ENCODE measurements around the gene TTLL10. TPM values are rescaled to one million over a fixed set of nuclear protein-coding genes. Genes with fewer than 3 reads are reported as not detected.

Gene TTLL10
- total and polyA plus RNA-seq, 2 experiments from 2014 or later, result 0.45 TPM; not detected in 1

GRCh38 chr1:1226566-1227362 is 53.1 kb downstream of the TTLL10 start:
- ATAC-seq (no peak), DNase-seq (ENCODE audit: low spot score) (no peak)
- H2AFZ ChIP-seq, result no peak overlapping the region
- 0 out of 2 replicates have a peak, but pooled peaks cover 4% of the 10 kb centered on the region for H3F3A ChIP-seq (replicated peaks; ENCODE audit: low read depth)
- no peaks in the 10 kb centered on the region for H3K9me2 ChIP-seq (ENCODE audit: insufficient read depth)
- no peak overlapping the region for H3K27ac ChIP-seq (ENCODE audit: low read depth)
- Mint-ChIP-seq H3K9me3 (no peaks in the 10 kb centered on the region; the same call in 2 of the 3 replicates), H3K27ac (no peak overlapping the region), H3K36me3 (ENCODE audit: low read depth) (peaks cover 30% of the 10 kb centered on the region), H3K4me1 (peaks cover 7% of the 10 kb centered on the region), H3K4me3 (no peak overlapping the region), H3K27me3 (ENCODE audit: insufficient read depth, low read depth, poor library complexity) (peaks cover 9% of the 10 kb centered on the region)
- no peak overlapping the region for H3K4me3 ChIP-seq
- H3K4me1 ChIP-seq (ENCODE audit: insufficient read depth), result peaks cover 6% of the 10 kb centered on the region
- no peak for TF ChIP-seq EZH2phosphoT487 (IDR thresholded peaks at IDR 0.05; ENCODE audit: unreplicated experiment)
- TF ChIP-seq ZNF331 (CRISPR knock-in tag; IDR thresholded peaks at IDR 0.05; ENCODE audit: low read depth), result no peak
- TF ChIP-seq ZNF462 (CRISPR knock-in tag; IDR thresholded peaks at IDR 0.05), result no peak
- peaks cover 5% of the 10 kb centered on the region; the same call in 1 of the 2 replicates for H4K20me1 ChIP-seq (replicated peaks; ENCODE audit: insufficient read depth)
- peaks cover 30% of the 10 kb centered on the region for H3K79me2 ChIP-seq (replicated peaks; ENCODE audit: insufficient read depth)
- H3K4me2 ChIP-seq, result no peak overlapping the region
- no peaks in the 10 kb centered on the region for H3K27me3 ChIP-seq (ENCODE audit: insufficient read depth)
- H3K36me3 ChIP-seq (ENCODE audit: insufficient read depth), result peaks cover 3% of the 10 kb centered on the region; the same call in 1 of the 2 replicates

- Histone ChIP-seq H3K36me3 (ENCODE audit: insufficient read depth) (peaks cover 3% of the 10 kb centered on the region; the same call in 1 of the 2 replicates), H3F3A (replicated peaks; ENCODE audit: low read depth) (0 out of 2 replicates have a peak, but pooled peaks cover 4% of the 10 kb centered on the region), H2AFZ (no peak overlapping the region), H3K27me3 (ENCODE audit: insufficient read depth) (no peaks in the 10 kb centered on the region), H4K20me1 (replicated peaks; ENCODE audit: insufficient read depth) (peaks cover 5% of the 10 kb centered on the region; the same call in 1 of the 2 replicates), H3K4me1 (ENCODE audit: insufficient read depth) (peaks cover 6% of the 10 kb centered on the region), H3K4me3 (no peak overlapping the region), H3K9me2 (ENCODE audit: insufficient read depth) (no peaks in the 10 kb centered on the region), H3K27ac (ENCODE audit: low read depth) (no peak overlapping the region), H3K4me2 (no peak overlapping the region), H3K79me2 (replicated peaks; ENCODE audit: insufficient read depth) (peaks cover 30% of the 10 kb centered on the region)
- no peak overlapping the region for H3K4me3 Mint-ChIP-seq
- H3K27me3 Mint-ChIP-seq (ENCODE audit: insufficient read depth, low read depth, poor library complexity), result peaks cover 9% of the 10 kb centered on the region
- DNase-seq (ENCODE audit: low spot score), result no peak
- no peaks in the 10 kb centered on the region; the same call in 2 of the 3 replicates for H3K9me3 Mint-ChIP-seq
- no peak for ATAC-seq
- peaks cover 7% of the 10 kb centered on the region for H3K4me1 Mint-ChIP-seq
- H3K36me3 Mint-ChIP-seq (ENCODE audit: low read depth), result peaks cover 28% of the 10 kb centered on the region
- no peak overlapping the region for H3K27ac Mint-ChIP-seq
- no peak for TF ChIP-seq REST (IDR thresholded peaks at IDR 0.05; ENCODE audit: unreplicated experiment)
- TF ChIP-seq ZNF114 (CRISPR knock-in tag; IDR thresholded peaks at IDR 0.05), result no peak
- no peak for TF ChIP-seq STAT1 (IDR thresholded peaks at IDR 0.05; ENCODE audit: unreplicated experiment)
- TF ChIP-seq ETS1 (IDR thresholded peaks at IDR 0.05), result no peak
- TF ChIP-seq ZNF331 (CRISPR knock-in tag; IDR thresholded peaks at IDR 0.05; ENCODE audit: low read depth), result no peak
- TF ChIP-seq CREB1 (CRISPR knock-in tag; IDR thresholded peaks at IDR 0.05; ENCODE audit: low read depth), result no peak
These were observed 53.7 kb downstream of the TTLL10 start for GRCh38 chr1:1227386-1227785.

Data from GM23338 (cell line).